K562 (cell line): ENCODE data around the gene PRPH2. TPM values are rescaled to one million over a fixed set of nuclear protein-coding genes. Genes with fewer than 3 reads are reported as not detected.
A peak's percentile ranks its signal among the peaks of the same experiment; 100 is the strongest.

Experiments used
- ATAC-seq: fragments of 200-7000 bp; cut with Tn5 transposase; 3 replicates; pipeline ENCODE4 v1.9.1; 2020; ENCODE audit warnings: moderate library complexity
- BruUV-seq: library from RNA; stranded (reverse); fragments of 400-500 nt; replicated peaks from 2 replicates; lab custom pipeline; 2021; lab: Mats Ljungman, UMichigan
- CTCF ChIA-PET: fragments of 300-600 bp; formaldehyde crosslinking; extraction: SDS; loops from one replicate; lab custom pipeline; 2021; ENCODE audit warnings: low intra/inter-chr PET ratio; lab: Yijun Ruan, JAX
- POLR2A ChIA-PET: fragments of 300-600, 350-650 bp; sonication (Branson Sonifier 250); formaldehyde crosslinking; extraction: SDS; loops from one replicate; lab custom pipeline; 2021; ENCODE audit warnings: antibody characterized with exemption, inconsistent platforms; lab: Yijun Ruan, JAX
- DNase-seq, 4 experiments: peaks; one replicate each; pipeline versions ENCODE4 v3.0.0 to v3.0.0-alpha.2; 2011 to 2018; ENCODE audit warnings: low spot score in 3 of 4, mixed read lengths in 3 of 4; ENCODE audit errors: extremely low read depth in 1 of 4
- FAIRE-seq: peaks from 2 replicates; lab custom pipeline; 2011; peaks lifted over from hg19 to GRCh38; lab: Jason Lieb, UNC
- H2AFZ ChIP-seq: 2 replicates; pipeline ENCODE4 v1.6.0; 2011; ENCODE audit warnings: low read depth, low read length, control low read depth, inconsistent platforms
- H3K27ac ChIP-seq: fragments of 200-600 bp; 3 replicates; pipeline ENCODE4 v1.8.0; 2011; ENCODE audit warnings: low read depth, mild to moderate bottlenecking, control low read depth, inconsistent platforms, low read length, moderate library complexity, mixed read lengths; ENCODE audit errors: extremely low read depth
- H3K27me3 ChIP-seq, 2 experiments: fragments of 300-600 bp in 1 of 2; 2 replicates in 1 of 2; 3 replicates in 1 of 2; pipeline versions ENCODE4 v1.6.0 to v1.8.0; 2011; ENCODE audit warnings: inconsistent platforms in 2 of 2, low read length in 2 of 2, mild to moderate bottlenecking in 1 of 2, mixed read lengths in 1 of 2, moderate library complexity in 1 of 2; ENCODE audit not compliant: control insufficient read depth in 2 of 2, insufficient read depth in 2 of 2
- H3K36me3 ChIP-seq: fragments of 300-600 bp; 3 replicates; pipeline ENCODE4 v1.8.0; 2011; ENCODE audit warnings: mild to moderate bottlenecking, low read length, inconsistent platforms; ENCODE audit not compliant: control insufficient read depth, insufficient read depth
- H3K4me1 ChIP-seq, 2 experiments: fragments of 200-600 bp in 1 of 2; replicated peaks in 1 of 2; 2 replicates in 1 of 2; 3 replicates in 1 of 2; pipeline versions ENCODE4 v1.5.1 to v1.8.0; 2011; ENCODE audit warnings: inconsistent platforms in 2 of 2, low read length in 2 of 2, mild to moderate bottlenecking in 1 of 2, mixed read lengths in 1 of 2, moderate library complexity in 1 of 2; ENCODE audit not compliant: control insufficient read depth in 2 of 2, insufficient read depth in 2 of 2
- H3K4me2 ChIP-seq: 2 replicates; pipeline ENCODE4 v1.6.1; 2011; ENCODE audit warnings: low read length, control low read depth, inconsistent platforms, mixed read lengths; ENCODE audit not compliant: insufficient read depth
- H3K4me3 ChIP-seq: fragments of 200-600 bp; sonication (generic), shearing (Covaris generic); 2 replicates; pipeline ENCODE4 v1.5.1; 2016; ENCODE audit warnings: control low read depth, inconsistent platforms
- H3K79me2 ChIP-seq: fragments of 200-600 bp; 3 replicates; pipeline ENCODE4 v1.8.0; 2011; ENCODE audit warnings: low read length, inconsistent platforms; ENCODE audit not compliant: control insufficient read depth, insufficient read depth
- H3K9ac ChIP-seq, 2 experiments: 2 replicates each; pipeline versions ENCODE4 v1.6.0 to v1.6.1; 2011; ENCODE audit warnings: low read depth in 2 of 2, low read length in 2 of 2, control low read depth in 1 of 2, inconsistent platforms in 1 of 2, mild to moderate bottlenecking in 1 of 2, mixed read lengths in 1 of 2; ENCODE audit not compliant: insufficient read depth in 1 of 2
- H3K9me1 ChIP-seq: one replicate; pipeline ENCODE4 v1.6.0; 2011; ENCODE audit warnings: inconsistent platforms, mild to moderate bottlenecking, low read length, moderate library complexity; ENCODE audit not compliant: control insufficient read depth, insufficient read depth
- H3K9me3 ChIP-seq: replicated peaks from 2 replicates; pipeline ENCODE4 v1.5.1; 2011; ENCODE audit warnings: low read depth, low read length, inconsistent platforms; ENCODE audit not compliant: control insufficient read depth, insufficient read depth
- H4K20me1 ChIP-seq: replicated peaks from 2 replicates; pipeline ENCODE4 v1.6.1; 2011; ENCODE audit warnings: low read length, inconsistent platforms, mixed read lengths; ENCODE audit not compliant: control insufficient read depth, insufficient read depth
- CAMTA2 ChIP-seq: fragments of 250-450 bp; sonication (Bioruptor Pico); conservative IDR thresholded peaks from 2 replicates; pipeline ENCODE4 v1.5.1; 2022
- CBX8 ChIP-seq: fragments of 200-600 bp; sonication (generic); IDR thresholded peaks from 2 replicates; pipeline ENCODE4 v1.6.1; 2012; ENCODE audit warnings: borderline replicate concordance, mixed run types, low read depth, mild to moderate bottlenecking, moderate library complexity, mixed read lengths, low read length, control low read depth, inconsistent platforms; ENCODE audit not compliant: poor library complexity, severe bottlenecking; ENCODE audit errors: extremely low read depth
- EGR1 ChIP-seq: fragments of 450-650 bp; conservative IDR thresholded peaks from 2 replicates; pipeline ENCODE4 v1.6.1; 2017; ENCODE audit warnings: mild to moderate bottlenecking
- FOXJ2 ChIP-seq: fragments of 200-800 bp; sonication (Bioruptor generic); IDR thresholded peaks from 2 replicates; pipeline ENCODE4 v1.6.1; 2016; ENCODE audit warnings: missing genetic modification characterization, missing compliant biosample characterization
- FOXO4 ChIP-seq: fragments of 450-650 bp; formaldehyde crosslinking; IDR thresholded peaks from 2 replicates; pipeline ENCODE4 v1.4.0; 2020; ENCODE audit warnings: mild to moderate bottlenecking, moderate library complexity
- ILK ChIP-seq: fragments of 450-650 bp; IDR thresholded peaks from 2 replicates; pipeline ENCODE4 v1.6.1; 2016; ENCODE audit warnings: missing genetic modification characterization, low read depth, mild to moderate bottlenecking, missing compliant biosample characterization, moderate library complexity, borderline replicate concordance
- KDM1A ChIP-seq, 2 experiments: fragments of 450-650 bp; IDR thresholded peaks; 2 replicates each; pipeline ENCODE4 v1.6.1; 2016; ENCODE audit warnings: mild to moderate bottlenecking in 2 of 2
- MYBL2 ChIP-seq, 2 experiments: fragments of 450-650 bp in 1 of 2; sonication (generic) in 1 of 2; formaldehyde crosslinking in 1 of 2; IDR thresholded peaks; 2 replicates each; pipeline versions ENCODE4 v1.6.1 to v1.8.1; 2017 to 2022; ENCODE audit warnings: borderline replicate concordance in 1 of 2, inconsistent platforms in 1 of 2, low read depth in 1 of 2, mild to moderate bottlenecking in 1 of 2, missing genetic modification reagents in 1 of 2, moderate library complexity in 1 of 2
- NRF1 ChIP-seq, 2 experiments: fragments of 450-650 bp; IDR thresholded peaks in 1 of 2; conservative IDR thresholded peaks in 1 of 2; 2 replicates each; pipeline ENCODE4 v1.6.1; 2014; ENCODE audit warnings: mild to moderate bottlenecking in 2 of 2
- PCBP1 ChIP-seq: fragments of 200-400 bp; formaldehyde crosslinking; IDR thresholded peaks from 2 replicates; pipeline ENCODE4 v1.6.1; 2018; ENCODE audit warnings: mild to moderate bottlenecking, low read depth, low read length; ENCODE audit not compliant: poor library complexity, severe bottlenecking
- PREB ChIP-seq: sonication (generic); formaldehyde crosslinking; IDR thresholded peaks from 2 replicates; pipeline ENCODE4 v1.8.1; 2023; ENCODE audit warnings: mild to moderate bottlenecking, missing genetic modification reagents
- RCOR1 ChIP-seq, 2 experiments: IDR thresholded peaks; 2 replicates each; pipeline ENCODE4 v1.6.1; 2012; ENCODE audit warnings: low read depth in 2 of 2, low read length in 2 of 2, borderline replicate concordance in 1 of 2, improper control_type of control experiment in 1 of 2
- RHOXF2B ChIP-seq: fragments of 250-450 bp; sonication (Bioruptor Pico); conservative IDR thresholded peaks from 2 replicates; pipeline ENCODE4 v1.5.1; 2021
- SMARCB1 ChIP-seq: IDR thresholded peaks from 2 replicates; pipeline ENCODE4 v1.6.1; 2011; ENCODE audit warnings: improper control_type of control experiment, low read depth; ENCODE audit not compliant: insufficient read length
- ZNF143 ChIP-seq: sonication (generic); formaldehyde crosslinking; IDR thresholded peaks from 2 replicates; pipeline ENCODE4 v1.9.0; 2022; ENCODE audit warnings: mild to moderate bottlenecking, missing genetic modification reagents
- ZNF695 ChIP-seq: fragments of 450-650 bp; formaldehyde crosslinking; IDR thresholded peaks from 2 replicates; pipeline ENCODE4 v1.4.0; 2020; ENCODE audit warnings: mild to moderate bottlenecking, moderate library complexity
- ZNF830 ChIP-seq: fragments of 250-450 bp; sonication (Bioruptor Pico); IDR thresholded peaks from 2 replicates; pipeline ENCODE4 v1.5.0; 2021; ENCODE audit warnings: mild to moderate bottlenecking
- WGBS: fragments of 100-300 bp; shearing (Covaris generic); methylation state at CpG from one replicate; pipeline ENCODE4 v1.1.6; 2016; ENCODE audit warnings: low coverage, mixed read lengths; ENCODE audit not compliant: insufficient coverage; ENCODE audit errors: missing lambda C conversion rate; 5-methylcytosine and 5-hydroxymethylcytosine counted together
- in situ Hi-C: fragments of 300-500 bp; cut with MboI; formaldehyde crosslinking; loops from 4 replicates; pipeline ENCODE4 v1.15.0; 2018; ENCODE audit warnings: inconsistent platforms, mixed read lengths
- intact Hi-C: fragments of 100-400 bp; cut with micrococcal nuclease; formaldehyde crosslinking; loops from 2 replicates; pipeline ENCODE4 v1.14.2; 2022
- polyA plus RNA-seq, 8 experiments: library from polyadenylated mRNA; depleted of rRNA in 4 of 8; stranded (reverse) in 5 of 8; unstranded in 3 of 8; fragments of >200 nt; fragmentation: Nextera tagmentation in 2 of 8; fragmentation: Illumina TruSeq in 1 of 8; extraction: Ambion mirVana in 2 of 8; extraction: Trizol in 1 of 8; gene quantifications; 2 replicates each; pipeline versions ENCODE4 v1.2.1 to v1.2.3, GENCODE V29; 2011 to 2014; ENCODE audit warnings: inconsistent platforms in 1 of 8, missing spikeins in 1 of 8
- total RNA-seq, 7 experiments: library from RNA; depleted of rRNA in 6 of 7; stranded (reverse); fragments of >200 nt in 6 of 7; fragmentation: Illumina TruSeq in 2 of 7; extraction: Trizol in 2 of 7; gene quantifications; 2 replicates each; pipeline versions ENCODE4 v1.2.1 to v1.2.3, GENCODE V29; 2011 to 2021; ENCODE audit warnings: low replicate concordance in 1 of 7

The PRPH2 gene
- total and polyA plus RNA-seq, 9 of the 15 experiments (the other 6 are each of a cell fraction or from before 2014, with no cell fraction given), result 0.03 to 0.11 (median 0.03) TPM; not detected in 5

GRCh38 chr6:42764911-42765648, 42.7 kb upstream of the PRPH2 start (continued):
- TF ChIP-seq PCBP1 (no peak), ILK (tag) (no peak), ZNF695 (CRISPR knock-in tag) (no peak)
- TF ChIP-seq, all 486 proteins: peak for 0

DNA sequence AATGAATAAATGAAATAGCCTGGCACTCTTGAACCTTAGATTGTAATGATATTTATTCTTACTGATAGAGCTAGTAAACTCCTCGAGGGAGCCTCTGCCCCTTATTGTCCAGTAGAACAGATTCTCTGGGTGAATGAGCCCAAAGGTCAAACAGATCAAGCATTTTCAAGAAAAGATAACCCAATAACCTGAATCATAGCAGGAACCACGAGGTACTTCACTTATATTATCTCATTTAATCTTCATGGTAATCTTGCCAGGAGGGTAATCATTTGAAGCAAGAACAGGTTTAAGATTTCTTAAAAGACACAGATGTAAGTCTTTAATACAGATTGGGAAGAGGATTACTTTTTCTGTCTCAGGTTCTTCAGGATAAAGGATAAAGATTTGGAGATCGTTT, 40.6 kb upstream of the PRPH2 start:
- Histone ChIP-seq H3K9ac (no peak overlapping the region), H3K4me2 (no peak overlapping the region), H3K4me1 (no peaks in the 10 kb centered on the region), H4K20me1 (0 out of 2 replicates have a peak, but pooled peaks cover under 1% of the 10 kb centered on the region), H3K9me1 (no peaks in the 10 kb centered on the region), H2AFZ (no peak overlapping the region), H3K36me3 (no peaks in the 10 kb centered on the region), H3K27me3 (no peaks in the 10 kb centered on the region), H3K27ac (no peak overlapping the region), H3K9me3 (no peaks in the 10 kb centered on the region), H3K4me3 (no peak overlapping the region), H3K79me2 (no peaks in the 10 kb centered on the region)
- WGBS, result 21% methylated on average over 3 of the region's 3 CpGs
- FAIRE-seq (no peak), DNase-seq (no peak), ATAC-seq (no peak)
- BruUV-seq, result no TSS peak
- POLR2A ChIA-PET, result interaction anchor here (0.6 to 5.9 kb wide), 8 partner anchors 10 to 117 kb away, joined by 3 to 28 read pairs (median 3); partner anchors contain the start of genes RPL7L1 and TBCC
- intact Hi-C loops, result no loop called here
- in situ Hi-C loops, result no loop called here
- CTCF ChIA-PET, result no interaction called here
- no peak for TF ChIP-seq NRF1 (conservative IDR thresholded peaks at IDR 0.05 in 1 of 2, IDR thresholded peaks at IDR 0.05 in 1 of 2)
- TF ChIP-seq FOXJ2, result no peak
- TF ChIP-seq RCOR1 (IDR thresholded peaks at IDR 0.05; ENCODE audit: borderline replicate concordance in 1 of 2, low read depth in 2 of 2, low read length in 2 of 2), result peak in 1 of 2 experiments; percentile 57; a peak in 2 of 4 replicates
- no peak for TF ChIP-seq SMARCB1
- no peak for TF ChIP-seq CBX8
- TF ChIP-seq MYBL2 (IDR thresholded peaks at IDR 0.05; ENCODE audit: low read depth), result no peak
- no peak for TF ChIP-seq MYBL2 (CRISPR knock-in tag; IDR thresholded peaks at IDR 0.05; ENCODE audit: borderline replicate concordance)
- no peak for TF ChIP-seq FOXO4 (CRISPR knock-in tag)
- no peak for TF ChIP-seq RHOXF2B (CRISPR knock-in tag)
- TF ChIP-seq EGR1, result no peak
- no peak for TF ChIP-seq ZNF143
- TF ChIP-seq CAMTA2 (CRISPR knock-in tag), result no peak
- TF ChIP-seq KDM1A (IDR thresholded peaks at IDR 0.05), result peak; percentile 80 to 89
- no peak for TF ChIP-seq ZNF830
- TF ChIP-seq PREB (CRISPR knock-in tag), result no peak
